ENCODE measurements around the gene CREBRF. TPM values are rescaled to one million over a fixed set of nuclear protein-coding genes. Genes with fewer than 3 reads are reported as not detected.

CREBRF gene
- total and polyA plus RNA-seq, 9 of the 15 experiments (the other 6 are each of a cell fraction or from before 2014, with no cell fraction given): 1.1 to 4.9 (median 2.9) TPM

DNA sequence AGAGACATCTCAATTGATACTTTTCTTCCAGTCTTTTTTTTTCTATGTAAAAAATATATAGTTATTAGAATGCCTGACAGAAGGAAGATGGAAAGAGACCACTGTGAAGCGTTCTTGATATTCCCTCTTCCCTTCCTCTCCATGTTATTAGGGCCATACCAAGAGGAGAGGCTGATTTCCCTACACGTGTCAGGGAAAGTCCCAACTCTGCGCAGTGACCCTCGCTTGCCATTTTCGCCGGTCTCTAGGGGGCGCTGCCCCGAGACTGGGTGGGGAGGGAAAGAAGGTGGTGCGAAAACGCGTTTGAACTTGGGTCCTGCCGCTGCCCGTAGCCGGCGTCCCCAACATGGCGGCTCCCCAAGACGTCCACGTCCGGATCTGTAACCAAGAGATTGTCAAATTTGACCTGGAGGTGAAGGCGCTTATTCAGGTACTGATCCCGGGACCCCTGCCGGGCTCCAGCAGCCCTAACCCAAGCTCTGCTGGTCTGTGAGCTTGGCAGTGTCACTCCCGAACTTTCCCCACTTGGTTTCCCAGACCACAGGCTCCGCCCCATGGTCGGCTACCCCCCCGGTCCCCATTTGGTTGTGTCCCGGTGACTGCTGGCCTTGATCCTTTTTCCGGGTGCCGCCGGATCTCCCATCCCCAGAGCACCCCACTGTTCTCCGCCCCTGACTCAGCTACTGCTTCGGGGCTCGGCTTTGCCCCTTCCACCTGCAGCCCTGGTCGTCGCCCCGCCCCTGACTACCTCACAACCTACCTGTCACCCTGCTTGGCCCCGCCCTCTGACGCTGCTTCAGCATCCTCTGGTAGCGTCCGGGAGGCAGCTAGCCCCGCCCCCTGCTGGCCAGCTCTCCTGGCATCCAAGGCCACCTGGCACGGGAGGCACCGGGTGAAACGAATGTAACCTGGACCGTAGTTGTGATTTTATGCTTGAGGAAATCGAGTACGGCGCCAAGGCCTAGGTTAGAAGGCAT is 88.3 kb downstream of the CREBRF start, which contains the start of gene BNIP1 (continued):
- TF ChIP-seq, protein P1, sequence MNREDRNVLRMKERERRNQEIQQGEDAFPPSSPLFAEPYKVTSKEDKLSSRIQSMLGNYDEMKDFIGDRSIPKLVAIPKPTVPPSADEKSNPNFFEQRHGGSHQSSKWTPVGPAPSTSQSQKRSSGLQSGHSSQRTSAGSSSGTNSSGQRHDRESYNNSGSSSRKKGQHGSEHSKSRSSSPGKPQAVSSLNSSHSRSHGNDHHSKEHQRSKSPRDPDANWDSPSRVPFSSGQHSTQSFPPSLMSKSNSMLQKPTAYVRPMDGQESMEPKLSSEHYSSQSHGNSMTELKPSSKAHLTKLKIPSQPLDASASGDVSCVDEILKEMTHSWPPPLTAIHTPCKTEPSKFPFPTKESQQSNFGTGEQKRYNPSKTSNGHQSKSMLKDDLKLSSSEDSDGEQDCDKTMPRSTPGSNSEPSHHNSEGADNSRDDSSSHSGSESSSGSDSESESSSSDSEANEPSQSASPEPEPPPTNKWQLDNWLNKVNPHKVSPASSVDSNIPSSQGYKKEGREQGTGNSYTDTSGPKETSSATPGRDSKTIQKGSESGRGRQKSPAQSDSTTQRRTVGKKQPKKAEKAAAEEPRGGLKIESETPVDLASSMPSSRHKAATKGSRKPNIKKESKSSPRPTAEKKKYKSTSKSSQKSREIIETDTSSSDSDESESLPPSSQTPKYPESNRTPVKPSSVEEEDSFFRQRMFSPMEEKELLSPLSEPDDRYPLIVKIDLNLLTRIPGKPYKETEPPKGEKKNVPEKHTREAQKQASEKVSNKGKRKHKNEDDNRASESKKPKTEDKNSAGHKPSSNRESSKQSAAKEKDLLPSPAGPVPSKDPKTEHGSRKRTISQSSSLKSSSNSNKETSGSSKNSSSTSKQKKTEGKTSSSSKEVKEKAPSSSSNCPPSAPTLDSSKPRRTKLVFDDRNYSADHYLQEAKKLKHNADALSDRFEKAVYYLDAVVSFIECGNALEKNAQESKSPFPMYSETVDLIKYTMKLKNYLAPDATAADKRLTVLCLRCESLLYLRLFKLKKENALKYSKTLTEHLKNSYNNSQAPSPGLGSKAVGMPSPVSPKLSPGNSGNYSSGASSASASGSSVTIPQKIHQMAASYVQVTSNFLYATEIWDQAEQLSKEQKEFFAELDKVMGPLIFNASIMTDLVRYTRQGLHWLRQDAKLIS (CRISPR knock-in tag; IDR thresholded peaks at IDR 0.05): peak; percentile 74; the same call in 1 of the 2 replicates
- TF ChIP-seq NCOA6 (IDR thresholded peaks at IDR 0.05) (no peak), JUNB (CRISPR knock-in tag; conservative IDR thresholded peaks at IDR 0.05) (no peak), JUN (IDR thresholded peaks at IDR 0.05; ENCODE audit: borderline replicate concordance, low read depth, low read length) (peak; percentile 37; the same call in 1 of the 2 replicates), JUN (CRISPR knock-in tag; IDR thresholded peaks at IDR 0.05; ENCODE audit: borderline replicate concordance) (no peak), ZBTB1 (CRISPR knock-in tag; IDR thresholded peaks at IDR 0.05; ENCODE audit: borderline replicate concordance, low read depth) (no peak), ZNF644 (tag; IDR thresholded peaks at IDR 0.05; ENCODE audit: low read depth) (no peak), TAL1 (IDR thresholded peaks at IDR 0.05) (no peak), RBM14 (IDR thresholded peaks at IDR 0.05; ENCODE audit: borderline replicate concordance, insufficient read depth, low read depth, low read length) (no peak), POU5F1 (IDR thresholded peaks at IDR 0.05; ENCODE audit: borderline replicate concordance, low read depth, low read length, partially characterized antibody) (peak; percentile 98), SMAD2 (IDR thresholded peaks at IDR 0.05; ENCODE audit: low read depth, low read length) (no peak), NONO (IDR thresholded peaks at IDR 0.05; ENCODE audit: low read depth in 2 of 2, low read length in 1 of 2) (no peak; a peak in 1 of 4 replicates), U2AF1 (optimal IDR thresholded peaks at IDR 0.05; ENCODE audit: low read depth, low read length) (no peak), CEBPB (tag; IDR thresholded peaks at IDR 0.05) (no peak), RAD51 (IDR thresholded peaks at IDR 0.05; ENCODE audit: borderline replicate concordance, low read depth) (no peak), GABPB1 (CRISPR knock-in tag; IDR thresholded peaks at IDR 0.05) (peak; percentile 60)
- TF ChIP-seq, protein P2, sequence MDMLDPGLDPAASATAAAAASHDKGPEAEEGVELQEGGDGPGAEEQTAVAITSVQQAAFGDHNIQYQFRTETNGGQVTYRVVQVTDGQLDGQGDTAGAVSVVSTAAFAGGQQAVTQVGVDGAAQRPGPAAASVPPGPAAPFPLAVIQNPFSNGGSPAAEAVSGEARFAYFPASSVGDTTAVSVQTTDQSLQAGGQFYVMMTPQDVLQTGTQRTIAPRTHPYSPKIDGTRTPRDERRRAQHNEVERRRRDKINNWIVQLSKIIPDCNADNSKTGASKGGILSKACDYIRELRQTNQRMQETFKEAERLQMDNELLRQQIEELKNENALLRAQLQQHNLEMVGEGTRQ (CRISPR knock-in tag; IDR thresholded peaks at IDR 0.05): no peak
- TF ChIP-seq, protein P3, sequence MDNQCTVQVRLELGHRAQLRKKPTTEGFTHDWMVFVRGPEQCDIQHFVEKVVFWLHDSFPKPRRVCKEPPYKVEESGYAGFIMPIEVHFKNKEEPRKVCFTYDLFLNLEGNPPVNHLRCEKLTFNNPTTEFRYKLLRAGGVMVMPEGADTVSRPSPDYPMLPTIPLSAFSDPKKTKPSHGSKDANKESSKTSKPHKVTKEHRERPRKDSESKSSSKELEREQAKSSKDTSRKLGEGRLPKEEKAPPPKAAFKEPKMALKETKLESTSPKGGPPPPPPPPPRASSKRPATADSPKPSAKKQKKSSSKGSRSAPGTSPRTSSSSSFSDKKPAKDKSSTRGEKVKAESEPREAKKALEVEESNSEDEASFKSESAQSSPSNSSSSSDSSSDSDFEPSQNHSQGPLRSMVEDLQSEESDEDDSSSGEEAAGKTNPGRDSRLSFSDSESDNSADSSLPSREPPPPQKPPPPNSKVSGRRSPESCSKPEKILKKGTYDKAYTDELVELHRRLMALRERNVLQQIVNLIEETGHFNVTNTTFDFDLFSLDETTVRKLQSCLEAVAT (IDR thresholded peaks at IDR 0.05): 0 out of 4 replicates have a peak, but pooled peaks of 1 of the 2 experiments have one; percentile 51
- TF ChIP-seq, protein P4, sequence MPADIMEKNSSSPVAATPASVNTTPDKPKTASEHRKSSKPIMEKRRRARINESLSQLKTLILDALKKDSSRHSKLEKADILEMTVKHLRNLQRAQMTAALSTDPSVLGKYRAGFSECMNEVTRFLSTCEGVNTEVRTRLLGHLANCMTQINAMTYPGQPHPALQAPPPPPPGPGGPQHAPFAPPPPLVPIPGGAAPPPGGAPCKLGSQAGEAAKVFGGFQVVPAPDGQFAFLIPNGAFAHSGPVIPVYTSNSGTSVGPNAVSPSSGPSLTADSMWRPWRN (IDR thresholded peaks at IDR 0.05; ENCODE audit: low read depth): no peak
